H1 (cell line): ENCODE data around the gene CD160. TPM values are rescaled to one million over a fixed set of nuclear protein-coding genes. Genes with fewer than 3 reads are reported as not detected.

Experiments used
- HDAC2 ChIP-seq, 2 experiments: fragments of 300-600 bp in 1 of 2; sonication (generic) in 1 of 2; IDR thresholded peaks; 2 replicates each; pipeline ENCODE4 v1.6.1; 2011 to 2012; ENCODE audit warnings: low read depth in 2 of 2, low read length in 2 of 2, mild to moderate bottlenecking in 2 of 2, moderate library complexity in 2 of 2, borderline replicate concordance in 1 of 2, inconsistent platforms in 1 of 2
- polyA plus RNA-seq, 7 experiments: library from polyadenylated mRNA; depleted of rRNA in 3 of 7; stranded (reverse) in 5 of 7; unstranded in 2 of 7; fragments of >200 nt in 5 of 7; fragments of 200-250 nt in 2 of 7; gene quantifications; 1 replicate in 5 of 7; 2 replicates in 1 of 7; 4 replicates in 1 of 7; pipeline versions ENCODE4 v1.2.1 to v1.2.3, GENCODE V29; 2011 to 2013; ENCODE audit warnings: missing spikeins in 2 of 7, mixed read lengths in 2 of 7
- total RNA-seq: library from RNA; stranded (reverse); fragmentation: NEBNext Ultra II Directional; extraction: Animal tissue kit (Norgen Biotek cat#: 25700); gene quantifications from 2 replicates; pipeline ENCODE4 v1.2.1, GENCODE V29; 2021

The CD160 gene
- total and polyA plus RNA-seq, 2 of the 8 experiments (the other 6 are each of a cell fraction or from before 2014, with no cell fraction given): not detected

- TF ChIP-seq HDAC2 (IDR thresholded peaks at IDR 0.05; ENCODE audit: borderline replicate concordance in 1 of 2, low read depth in 2 of 2, low read length in 2 of 2): no peak
- TF ChIP-seq, all 59 proteins: peak for 0
These were observed 12.0 kb upstream of the CD160 start, which contains the start of gene PDZK1 (continued) for GRCh38 chr1:145707183-145707867.
